Natural killer cell (primary cell): ENCODE results near the gene LRRN3. TPM values are rescaled to one million over a fixed set of nuclear protein-coding genes. Genes with fewer than 3 reads are reported as not detected.

ENCODE experiments used
- ATAC-seq, 3 donors: fragments of 150-1000 bp in 2 of 3; fragments of 200-7000 bp in 1 of 3; cut with Tn5 transposase; 1 replicate in 1 of 3; 2 replicates in 2 of 3; pipeline ENCODE4 v1.10.0; 2021; ENCODE audit warnings: mild to moderate bottlenecking in 2 of 3, moderate library complexity in 2 of 3
- DNase-seq, 2 donors: peaks; one replicate each; pipeline versions ENCODE4 v3.0.0 to v3.0.0-alpha.2; 2013 to 2021; ENCODE audit warnings: mixed read lengths in 1 of 2
- H3K27ac ChIP-seq: one replicate; pipeline ENCODE4 v1.5.1; 2013; ENCODE audit warnings: mild to moderate bottlenecking, low read length
- H3K27me3 ChIP-seq: one replicate; pipeline ENCODE4 v1.6.1; 2013; ENCODE audit warnings: low read length; ENCODE audit not compliant: control insufficient read depth, insufficient read depth
- H3K36me3 ChIP-seq: one replicate; pipeline ENCODE4 v1.6.1; 2013; ENCODE audit warnings: low read length; ENCODE audit not compliant: control insufficient read depth, insufficient read depth
- H3K4me1 ChIP-seq: one replicate; pipeline ENCODE4 v1.6.1; 2013; ENCODE audit warnings: low read length; ENCODE audit not compliant: control insufficient read depth, insufficient read depth
- H3K4me3 ChIP-seq: one replicate; pipeline ENCODE4 v1.5.1; 2013; ENCODE audit warnings: low read length
- H3K9me3 ChIP-seq: one replicate; pipeline ENCODE4 v1.6.1; 2013; ENCODE audit warnings: low read length; ENCODE audit not compliant: control insufficient read depth, insufficient read depth
- H3K27ac Mint-ChIP-seq, 2 donors: one replicate each; pipeline ENCODE4 v1.8.0; 2022; ENCODE audit warnings: mild to moderate bottlenecking in 2 of 2, mixed read lengths in 2 of 2, moderate library complexity in 1 of 2
- H3K27me3 Mint-ChIP-seq, 2 donors: one replicate each; pipeline ENCODE4 v1.8.0; 2022; ENCODE audit warnings: low read depth in 2 of 2, mixed read lengths in 2 of 2
- H3K36me3 Mint-ChIP-seq: one replicate; pipeline ENCODE4 v1.8.0; 2022; ENCODE audit warnings: mixed read lengths
- H3K4me1 Mint-ChIP-seq, 2 donors: one replicate each; pipeline ENCODE4 v1.8.0; 2022; ENCODE audit warnings: mixed read lengths in 2 of 2
- H3K4me3 Mint-ChIP-seq: one replicate; pipeline ENCODE4 v1.8.0; 2022; ENCODE audit warnings: mild to moderate bottlenecking, moderate library complexity, mixed read lengths
- H3K9me3 Mint-ChIP-seq, 2 donors: one replicate each; pipeline ENCODE4 v1.8.0; 2022; ENCODE audit warnings: mixed read lengths in 2 of 2
- CTCF ChIP-seq: fragments of 200-600 bp; IDR thresholded peaks from one replicate; pipeline ENCODE4 v1.8.0; 2022; ENCODE audit warnings: antibody characterized with exemption
- WGBS: methylation state at CpG from one replicate; pipeline ENCODE4 v1.1.7; 2013; ENCODE audit warnings: missing lambda C conversion rate; ENCODE audit not compliant: insufficient coverage; 5-methylcytosine and 5-hydroxymethylcytosine counted together
- intact Hi-C: fragments of 100-400 bp; cut with micrococcal nuclease; formaldehyde crosslinking; loops from one replicate; pipeline ENCODE4 v1.14.2; 2022
- total RNA-seq, 4 donors: library from RNA; stranded (reverse); fragments of 120-200 nt in 1 of 4; gene quantifications; one replicate each; pipeline versions ENCODE4 v1.2.3 to v1.2.4, GENCODE V29; 2013 to 2022

LRRN3 gene
- total RNA-seq, 3 donors from 2014 or later (not counting 1 experiment from before 2014, with no cell fraction given) = 0.27 to 0.90 TPM; not detected in 1

GRCh38 chr7:111162692-111163091, 71.8 kb downstream of the LRRN3 start:
- no peak for ATAC-seq
- no peak for TF ChIP-seq CTCF
- Mint-ChIP-seq H3K9me3 (peaks cover 0 to 13% of the 10 kb centered on the region in 2 donors), H3K36me3 (no peaks in the 10 kb centered on the region), H3K4me3 (no peak overlapping the region), H3K27ac (no peak overlapping the region), H3K4me1 (no peaks in the 10 kb centered on the region), H3K27me3 (no peaks in the 10 kb centered on the region)
- no peak overlapping the region for H3K4me3 ChIP-seq
- no peaks in the 10 kb centered on the region for H3K27me3 ChIP-seq
- intact Hi-C loops = no loop called here
- no peak for DNase-seq
- H3K36me3 ChIP-seq = no peaks in the 10 kb centered on the region
- H3K9me3 ChIP-seq = no peaks in the 10 kb centered on the region
- no peak overlapping the region for H3K27ac ChIP-seq
- WGBS = 93% methylated on average over 3 of the region's 3 CpGs
- no peaks in the 10 kb centered on the region for H3K4me1 ChIP-seq

- no peaks in the 10 kb centered on the region for H3K36me3 ChIP-seq
- H3K4me1 Mint-ChIP-seq = no peaks in the 10 kb centered on the region
- H3K27ac Mint-ChIP-seq = no peak overlapping the region
- H3K27me3 Mint-ChIP-seq = no peaks in the 10 kb centered on the region
- no peak overlapping the region for H3K27ac ChIP-seq
- H3K9me3 ChIP-seq = no peaks in the 10 kb centered on the region
- no peaks in the 10 kb centered on the region for H3K4me1 ChIP-seq
- H3K27me3 ChIP-seq = no peaks in the 10 kb centered on the region
- H3K9me3 Mint-ChIP-seq = peaks cover 0 to 15% of the 10 kb centered on the region in 2 donors
- no peaks in the 10 kb centered on the region for H3K36me3 Mint-ChIP-seq
- ATAC-seq = no peak
- no peak for DNase-seq
- H3K4me3 Mint-ChIP-seq = no peak overlapping the region
- WGBS = 100% methylated on average over 1 of the region's 1 CpG
- intact Hi-C loops = no loop called here
- no peak for TF ChIP-seq CTCF
- H3K4me3 ChIP-seq = no peak overlapping the region
These were observed 73.5 kb downstream of the LRRN3 start for GRCh38 chr7:111164442-111164841.

- no peaks in the 10 kb centered on the region for H3K4me1 ChIP-seq
- H3K36me3 Mint-ChIP-seq = no peaks in the 10 kb centered on the region
- WGBS = no CpG with 5 or more reads among the region's 2 CpGs
- intact Hi-C loops = no loop called here
- no peaks in the 10 kb centered on the region for H3K27me3 Mint-ChIP-seq
- no peaks in the 10 kb centered on the region for H3K36me3 ChIP-seq
- no peaks in the 10 kb centered on the region for H3K9me3 ChIP-seq
- H3K4me3 ChIP-seq = no peak overlapping the region
- no peaks in the 10 kb centered on the region for H3K27me3 ChIP-seq
- ATAC-seq (no peak), DNase-seq (no peak)
- no peaks in the 10 kb centered on the region for H3K4me1 Mint-ChIP-seq
- no peak overlapping the region for H3K27ac ChIP-seq
- no peak overlapping the region for H3K4me3 Mint-ChIP-seq
- TF ChIP-seq CTCF = no peak
- H3K27ac Mint-ChIP-seq = no peak overlapping the region
- peaks cover 0 to 19% of the 10 kb centered on the region in 2 donors for H3K9me3 Mint-ChIP-seq
These were observed 77.3 kb downstream of the LRRN3 start for GRCh38 chr7:111168182-111168581.

- intact Hi-C loops = no loop called here
- ATAC-seq (no peak), DNase-seq (no peak)
- Histone ChIP-seq H3K4me1 (no peaks in the 10 kb centered on the region), H3K4me3 (no peak overlapping the region), H3K9me3 (no peaks in the 10 kb centered on the region), H3K27ac (no peak overlapping the region), H3K36me3 (no peaks in the 10 kb centered on the region), H3K27me3 (no peaks in the 10 kb centered on the region)
- 81% methylated on average over 2 of the region's 2 CpGs for WGBS
- Mint-ChIP-seq H3K27me3 (no peaks in the 10 kb centered on the region), H3K27ac (no peak overlapping the region), H3K9me3 (peaks cover 3 to 8% of the 10 kb centered on the region in 2 donors), H3K36me3 (no peaks in the 10 kb centered on the region), H3K4me3 (no peak overlapping the region), H3K4me1 (no peaks in the 10 kb centered on the region)
- TF ChIP-seq CTCF = no peak
These were observed 81.8 kb downstream of the LRRN3 start for GRCh38 chr7:111172564-111173257.
